ENCODE measurements around the gene WDSUB1.

The WDSUB1 gene

DNA sequence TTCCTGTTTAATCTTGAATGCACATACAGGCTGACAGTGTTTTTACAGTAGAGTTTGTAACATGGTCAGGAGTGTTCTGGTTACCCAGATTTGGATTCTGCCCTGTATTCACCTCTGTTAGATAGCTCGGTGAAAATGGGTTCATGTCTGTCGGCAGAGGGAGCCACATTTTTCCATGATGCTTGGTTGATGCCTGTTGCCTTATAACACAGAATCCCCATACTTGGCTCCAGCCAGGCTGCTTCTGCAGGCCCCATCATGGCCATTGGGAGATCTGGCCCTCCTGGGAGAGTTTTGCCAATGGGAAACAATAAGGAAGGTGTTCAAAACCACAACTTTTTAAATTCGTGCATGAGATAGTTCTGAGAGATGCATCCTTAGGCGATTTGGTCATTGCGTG is 78.1 kb downstream of the WDSUB1 start:
- TF ChIP-seq, protein P1, sequence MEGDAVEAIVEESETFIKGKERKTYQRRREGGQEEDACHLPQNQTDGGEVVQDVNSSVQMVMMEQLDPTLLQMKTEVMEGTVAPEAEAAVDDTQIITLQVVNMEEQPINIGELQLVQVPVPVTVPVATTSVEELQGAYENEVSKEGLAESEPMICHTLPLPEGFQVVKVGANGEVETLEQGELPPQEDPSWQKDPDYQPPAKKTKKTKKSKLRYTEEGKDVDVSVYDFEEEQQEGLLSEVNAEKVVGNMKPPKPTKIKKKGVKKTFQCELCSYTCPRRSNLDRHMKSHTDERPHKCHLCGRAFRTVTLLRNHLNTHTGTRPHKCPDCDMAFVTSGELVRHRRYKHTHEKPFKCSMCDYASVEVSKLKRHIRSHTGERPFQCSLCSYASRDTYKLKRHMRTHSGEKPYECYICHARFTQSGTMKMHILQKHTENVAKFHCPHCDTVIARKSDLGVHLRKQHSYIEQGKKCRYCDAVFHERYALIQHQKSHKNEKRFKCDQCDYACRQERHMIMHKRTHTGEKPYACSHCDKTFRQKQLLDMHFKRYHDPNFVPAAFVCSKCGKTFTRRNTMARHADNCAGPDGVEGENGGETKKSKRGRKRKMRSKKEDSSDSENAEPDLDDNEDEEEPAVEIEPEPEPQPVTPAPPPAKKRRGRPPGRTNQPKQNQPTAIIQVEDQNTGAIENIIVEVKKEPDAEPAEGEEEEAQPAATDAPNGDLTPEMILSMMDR (IDR thresholded peaks at IDR 0.05; ENCODE audit: extremely low read depth, insufficient read depth, missing control alignments) = no peak
- DNase-seq (ENCODE audit: low spot score) = no peak
- in situ Hi-C loops (cut with MboI; ENCODE audit: low pct_unique_long_range_greater_than_20kb, low sequenced_read_pairs, unreplicated experiment) = no loop called here

DNA sequence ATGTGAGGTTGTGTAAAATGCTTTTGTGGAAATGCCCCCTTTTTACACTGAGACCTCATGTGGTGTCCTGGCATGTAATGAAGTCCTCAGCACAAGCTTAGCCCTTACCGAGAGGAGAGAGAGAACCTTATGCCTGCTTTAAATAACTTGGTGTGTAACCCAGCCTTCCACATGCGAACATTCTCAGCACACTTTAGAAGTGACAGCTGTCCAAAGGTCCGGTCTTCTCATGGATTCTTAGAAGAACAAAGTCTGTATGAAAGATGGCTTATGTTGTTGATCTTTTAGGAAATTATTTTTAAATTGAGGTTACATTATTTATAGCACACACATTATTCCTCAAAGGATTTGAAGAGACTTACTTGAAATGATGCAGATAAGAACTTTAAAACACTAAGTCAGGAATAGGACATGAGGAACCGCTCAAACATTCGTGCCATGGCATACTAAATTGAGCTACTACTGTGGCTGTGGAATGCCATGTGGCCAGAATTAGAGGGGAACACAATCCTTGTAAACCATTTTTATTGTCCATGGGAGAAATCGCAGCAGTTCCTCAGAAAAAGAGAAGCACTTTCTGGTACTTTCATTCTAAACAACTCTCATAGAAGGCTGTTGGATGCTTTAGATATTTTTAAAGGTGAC is 79.6 kb downstream of the WDSUB1 start:
- no peak for DNase-seq (ENCODE audit: low spot score)
- TF ChIP-seq, protein P1 (IDR thresholded peaks at IDR 0.05; ENCODE audit: extremely low read depth, insufficient read depth, missing control alignments) = no peak
- in situ Hi-C loops (cut with MboI; ENCODE audit: low pct_unique_long_range_greater_than_20kb, low sequenced_read_pairs, unreplicated experiment) = no loop called here

DNA sequence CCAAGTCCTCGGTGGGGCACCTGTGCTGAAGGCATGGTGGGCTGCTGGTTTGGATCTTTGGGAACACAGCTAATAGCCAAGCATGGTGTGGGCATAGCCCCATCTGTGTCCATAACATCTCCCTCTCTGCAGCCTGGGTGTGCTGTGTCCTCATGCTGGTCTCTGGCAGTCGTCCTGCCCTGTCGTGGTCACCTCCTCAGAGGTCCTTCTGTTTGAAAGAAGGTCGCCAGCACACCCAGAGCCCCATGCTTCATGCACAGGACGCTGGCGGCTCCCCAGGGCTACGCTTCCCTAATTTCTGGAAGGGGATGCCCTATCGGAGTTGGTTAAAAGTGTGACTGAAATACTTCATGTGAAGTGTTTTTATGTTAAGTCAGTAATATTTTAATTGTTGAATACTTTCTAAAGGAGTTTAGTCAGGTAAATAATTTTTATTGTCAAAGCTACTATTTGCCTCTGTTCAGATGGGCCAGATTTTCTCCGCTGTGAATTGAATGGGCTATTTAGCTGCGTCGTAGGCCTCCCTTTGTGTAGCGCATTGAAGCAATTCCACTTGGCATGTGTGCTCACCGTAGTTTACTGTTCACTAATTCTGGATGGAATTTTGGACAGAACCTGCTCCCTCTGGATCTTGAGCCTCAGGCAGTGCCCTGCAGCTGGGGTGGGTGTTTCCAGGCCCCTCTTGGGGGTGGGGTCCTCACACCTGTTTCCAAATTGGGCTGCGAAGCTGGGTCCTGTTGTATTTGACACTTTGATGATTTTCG is 81.9 kb downstream of the WDSUB1 start:
- in situ Hi-C loops (cut with MboI; ENCODE audit: low pct_unique_long_range_greater_than_20kb, low sequenced_read_pairs, unreplicated experiment) = no loop called here
- TF ChIP-seq, protein P1 (IDR thresholded peaks at IDR 0.05; ENCODE audit: extremely low read depth, insufficient read depth, missing control alignments) = no peak
- DNase-seq (ENCODE audit: low spot score) = no peak

DNA sequence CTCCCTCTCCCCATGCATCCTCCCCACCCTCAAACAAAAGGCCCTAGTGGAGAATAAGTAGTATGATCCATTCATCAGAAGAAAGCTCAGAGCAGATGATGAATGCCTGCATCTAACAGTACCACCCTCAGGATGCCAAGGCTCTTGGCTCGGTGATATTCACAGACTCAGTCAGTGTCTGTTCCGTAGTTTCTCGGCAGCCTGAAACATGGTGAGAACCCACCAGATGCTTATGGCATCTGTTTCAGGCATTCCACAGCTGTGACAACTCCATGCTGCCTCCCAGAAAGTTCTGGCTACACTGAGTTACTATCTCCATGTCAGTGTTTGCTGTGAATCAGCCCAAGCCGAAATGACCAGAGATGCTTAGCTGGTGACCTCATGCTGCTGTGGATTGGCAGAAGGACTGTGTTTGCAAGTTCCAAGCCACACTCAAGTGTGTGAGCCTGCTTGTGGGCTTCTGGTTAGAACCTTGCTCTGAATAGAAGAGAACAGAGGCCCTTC is 83.9 kb downstream of the WDSUB1 start:
- TF ChIP-seq, protein P1 (IDR thresholded peaks at IDR 0.05; ENCODE audit: extremely low read depth, insufficient read depth, missing control alignments) = no peak
- in situ Hi-C loops (cut with MboI; ENCODE audit: low pct_unique_long_range_greater_than_20kb, low sequenced_read_pairs, unreplicated experiment) = no loop called here
- DNase-seq (ENCODE audit: low spot score) = no peak

DNA sequence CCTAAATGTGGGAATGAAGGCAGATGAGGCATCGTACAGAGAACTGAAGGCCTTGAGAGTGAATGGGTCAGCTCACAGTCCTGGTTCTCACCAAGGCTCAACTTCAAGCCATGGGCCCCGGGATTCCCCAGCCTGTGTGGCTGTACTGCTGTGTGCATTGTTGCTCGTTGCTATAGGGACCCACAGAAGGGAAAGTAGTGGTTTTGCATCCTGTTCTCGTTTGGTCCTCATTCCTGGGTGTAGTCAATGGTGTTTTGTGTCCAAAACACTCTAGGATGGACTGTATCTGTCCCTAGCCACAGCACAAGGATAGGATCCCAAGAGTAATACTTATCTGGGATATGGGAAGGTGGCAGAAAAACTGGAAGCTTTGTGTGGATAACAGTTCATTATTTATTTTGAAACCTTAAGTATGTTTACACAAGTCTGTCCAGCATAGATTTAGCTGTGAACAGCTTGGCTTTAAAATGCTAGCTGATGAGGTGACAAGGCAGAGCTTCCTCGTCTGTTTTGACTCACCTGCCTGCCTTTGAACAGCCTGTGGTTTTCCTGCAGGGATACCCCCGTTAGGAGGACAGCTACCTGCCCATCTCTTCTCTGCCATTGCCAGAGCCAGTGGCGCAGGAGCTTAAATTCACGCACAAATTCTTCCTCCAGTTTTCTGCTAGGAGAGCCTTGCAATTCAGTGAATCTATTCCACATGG is 85.0 kb downstream of the WDSUB1 start:
- TF ChIP-seq, protein P1 (IDR thresholded peaks at IDR 0.05; ENCODE audit: extremely low read depth, insufficient read depth, missing control alignments) = no peak
- peak; percentile 87 for DNase-seq (ENCODE audit: low spot score)
- in situ Hi-C loops (cut with MboI; ENCODE audit: low pct_unique_long_range_greater_than_20kb, low sequenced_read_pairs, unreplicated experiment) = no loop called here

DNA sequence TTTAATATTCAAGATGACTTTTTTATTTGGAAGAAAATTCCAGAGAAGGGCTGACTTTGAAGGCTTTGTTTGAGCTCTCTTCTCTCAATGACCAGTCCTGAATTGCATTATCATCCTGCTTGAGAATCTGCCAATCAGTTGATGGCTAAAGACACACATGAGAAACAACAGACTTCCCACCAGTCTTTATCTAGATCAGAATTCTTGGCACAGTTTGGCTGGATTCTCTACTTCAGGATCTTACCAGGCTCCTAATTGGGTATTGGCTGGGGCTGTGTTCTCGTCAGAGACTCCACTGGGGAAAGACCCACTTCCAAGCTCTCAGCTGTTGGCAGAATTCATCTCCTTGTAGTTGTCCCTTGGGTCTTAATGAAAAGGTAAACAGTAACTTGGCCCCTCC is 86.0 kb downstream of the WDSUB1 start:
- no peak for DNase-seq (ENCODE audit: low spot score)
- TF ChIP-seq, protein P1 (IDR thresholded peaks at IDR 0.05; ENCODE audit: extremely low read depth, insufficient read depth, missing control alignments) = no peak
- in situ Hi-C loops (cut with MboI; ENCODE audit: low pct_unique_long_range_greater_than_20kb, low sequenced_read_pairs, unreplicated experiment) = no loop called here

All from GM13977 (cell line).